ENCODE measurements around the gene PHLDA1. TPM values are rescaled to one million over a fixed set of nuclear protein-coding genes. Genes with fewer than 3 reads are reported as not detected.

PHLDA1 gene
- total and polyA plus RNA-seq, 2 experiments from 2014 or later, result 11.7 to 21.6 TPM

DNA sequence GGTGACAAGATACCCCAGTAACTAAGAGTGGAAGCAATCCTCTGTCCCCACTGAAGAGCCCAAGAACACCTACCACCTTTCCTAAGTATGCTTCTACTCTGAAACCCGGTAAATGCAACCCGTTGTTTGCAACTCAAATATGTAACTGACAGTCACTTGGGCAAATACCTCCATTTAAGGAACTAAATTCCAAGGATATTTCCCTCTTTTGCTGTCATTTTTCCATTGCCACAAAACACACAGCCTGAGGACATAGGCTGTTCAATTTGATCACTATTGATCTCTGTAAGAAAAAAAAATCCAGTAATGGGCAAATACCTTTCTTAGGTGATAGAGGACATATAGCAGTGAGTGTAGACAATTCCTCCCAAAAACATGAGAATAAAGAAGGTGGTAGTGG is 6.6 kb upstream of the PHLDA1 start (continued):
- TF ChIP-seq, protein P1, sequence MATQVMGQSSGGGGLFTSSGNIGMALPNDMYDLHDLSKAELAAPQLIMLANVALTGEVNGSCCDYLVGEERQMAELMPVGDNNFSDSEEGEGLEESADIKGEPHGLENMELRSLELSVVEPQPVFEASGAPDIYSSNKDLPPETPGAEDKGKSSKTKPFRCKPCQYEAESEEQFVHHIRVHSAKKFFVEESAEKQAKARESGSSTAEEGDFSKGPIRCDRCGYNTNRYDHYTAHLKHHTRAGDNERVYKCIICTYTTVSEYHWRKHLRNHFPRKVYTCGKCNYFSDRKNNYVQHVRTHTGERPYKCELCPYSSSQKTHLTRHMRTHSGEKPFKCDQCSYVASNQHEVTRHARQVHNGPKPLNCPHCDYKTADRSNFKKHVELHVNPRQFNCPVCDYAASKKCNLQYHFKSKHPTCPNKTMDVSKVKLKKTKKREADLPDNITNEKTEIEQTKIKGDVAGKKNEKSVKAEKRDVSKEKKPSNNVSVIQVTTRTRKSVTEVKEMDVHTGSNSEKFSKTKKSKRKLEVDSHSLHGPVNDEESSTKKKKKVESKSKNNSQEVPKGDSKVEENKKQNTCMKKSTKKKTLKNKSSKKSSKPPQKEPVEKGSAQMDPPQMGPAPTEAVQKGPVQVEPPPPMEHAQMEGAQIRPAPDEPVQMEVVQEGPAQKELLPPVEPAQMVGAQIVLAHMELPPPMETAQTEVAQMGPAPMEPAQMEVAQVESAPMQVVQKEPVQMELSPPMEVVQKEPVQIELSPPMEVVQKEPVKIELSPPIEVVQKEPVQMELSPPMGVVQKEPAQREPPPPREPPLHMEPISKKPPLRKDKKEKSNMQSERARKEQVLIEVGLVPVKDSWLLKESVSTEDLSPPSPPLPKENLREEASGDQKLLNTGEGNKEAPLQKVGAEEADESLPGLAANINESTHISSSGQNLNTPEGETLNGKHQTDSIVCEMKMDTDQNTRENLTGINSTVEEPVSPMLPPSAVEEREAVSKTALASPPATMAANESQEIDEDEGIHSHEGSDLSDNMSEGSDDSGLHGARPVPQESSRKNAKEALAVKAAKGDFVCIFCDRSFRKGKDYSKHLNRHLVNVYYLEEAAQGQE (IDR thresholded peaks at IDR 0.05; ENCODE audit: unreplicated experiment), result no peak
- no peak for TF ChIP-seq ZNF331 (CRISPR knock-in tag; IDR thresholded peaks at IDR 0.05; ENCODE audit: low read depth)
- TF ChIP-seq EZH2phosphoT487 (IDR thresholded peaks at IDR 0.05; ENCODE audit: unreplicated experiment), result no peak
- no peak for TF ChIP-seq CREB1 (CRISPR knock-in tag; IDR thresholded peaks at IDR 0.05; ENCODE audit: low read depth)
- no peak for TF ChIP-seq EZH2 (IDR thresholded peaks at IDR 0.05; ENCODE audit: low read depth, unreplicated experiment)
- TF ChIP-seq, protein P2, sequence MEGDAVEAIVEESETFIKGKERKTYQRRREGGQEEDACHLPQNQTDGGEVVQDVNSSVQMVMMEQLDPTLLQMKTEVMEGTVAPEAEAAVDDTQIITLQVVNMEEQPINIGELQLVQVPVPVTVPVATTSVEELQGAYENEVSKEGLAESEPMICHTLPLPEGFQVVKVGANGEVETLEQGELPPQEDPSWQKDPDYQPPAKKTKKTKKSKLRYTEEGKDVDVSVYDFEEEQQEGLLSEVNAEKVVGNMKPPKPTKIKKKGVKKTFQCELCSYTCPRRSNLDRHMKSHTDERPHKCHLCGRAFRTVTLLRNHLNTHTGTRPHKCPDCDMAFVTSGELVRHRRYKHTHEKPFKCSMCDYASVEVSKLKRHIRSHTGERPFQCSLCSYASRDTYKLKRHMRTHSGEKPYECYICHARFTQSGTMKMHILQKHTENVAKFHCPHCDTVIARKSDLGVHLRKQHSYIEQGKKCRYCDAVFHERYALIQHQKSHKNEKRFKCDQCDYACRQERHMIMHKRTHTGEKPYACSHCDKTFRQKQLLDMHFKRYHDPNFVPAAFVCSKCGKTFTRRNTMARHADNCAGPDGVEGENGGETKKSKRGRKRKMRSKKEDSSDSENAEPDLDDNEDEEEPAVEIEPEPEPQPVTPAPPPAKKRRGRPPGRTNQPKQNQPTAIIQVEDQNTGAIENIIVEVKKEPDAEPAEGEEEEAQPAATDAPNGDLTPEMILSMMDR (conservative IDR thresholded peaks at IDR 0.05; ENCODE audit: low read depth in 2 of 2), result no peak
- TF ChIP-seq JUNB (IDR thresholded peaks at IDR 0.05; ENCODE audit: unreplicated experiment), result no peak

GRCh38 chr12:76037130-76038103 is 5.8 kb upstream of the PHLDA1 start:
- TF ChIP-seq, protein P2 (conservative IDR thresholded peaks at IDR 0.05; ENCODE audit: low read depth in 2 of 2), result peak; percentile 88 to 95
- no peak for TF ChIP-seq ZNF331 (CRISPR knock-in tag; IDR thresholded peaks at IDR 0.05; ENCODE audit: low read depth)
- TF ChIP-seq POLR2AphosphoS5 (IDR thresholded peaks at IDR 0.05; ENCODE audit: low read depth), result 0 out of 2 replicates have a peak, but pooled peaks have one; percentile 27
- TF ChIP-seq NANOG (IDR thresholded peaks at IDR 0.05; ENCODE audit: borderline replicate concordance), result no peak
- TF ChIP-seq JUNB (IDR thresholded peaks at IDR 0.05; ENCODE audit: unreplicated experiment), result no peak
- TF ChIP-seq EZH2 (IDR thresholded peaks at IDR 0.05; ENCODE audit: low read depth, unreplicated experiment), result no peak
- TF ChIP-seq EZH2phosphoT487 (IDR thresholded peaks at IDR 0.05; ENCODE audit: unreplicated experiment), result no peak
- no peak for TF ChIP-seq STAT1 (IDR thresholded peaks at IDR 0.05; ENCODE audit: unreplicated experiment)
- no peak overlapping the region for H2AFZ ChIP-seq
- peak overlapping the region; percentile 22 for H3K27ac Mint-ChIP-seq
- H3K9me3 Mint-ChIP-seq, result no peaks in the 10 kb centered on the region
- H3F3A ChIP-seq (replicated peaks; ENCODE audit: low read depth), result peaks cover 5% of the 10 kb centered on the region; the same call in 1 of the 2 replicates
- no peaks in the 10 kb centered on the region for H3K79me2 ChIP-seq (replicated peaks; ENCODE audit: insufficient read depth)
- no peaks in the 10 kb centered on the region for H3K27me3 ChIP-seq (ENCODE audit: insufficient read depth)
- no peaks in the 10 kb centered on the region for H3K9me2 ChIP-seq (ENCODE audit: insufficient read depth)
- no peaks in the 10 kb centered on the region for H3K36me3 Mint-ChIP-seq (ENCODE audit: low read depth)
- peak overlapping the region; percentile 19; the same call in 2 of the 3 replicates for H3K4me3 Mint-ChIP-seq
- H3K4me1 Mint-ChIP-seq, result peaks cover 60% of the 10 kb centered on the region
- peaks cover 8% of the 10 kb centered on the region for H3K27me3 Mint-ChIP-seq (ENCODE audit: insufficient read depth, low read depth, poor library complexity)
- DNase-seq (ENCODE audit: low spot score) (peak; percentile 90), ATAC-seq (peak; percentile 49)
- no peak overlapping the region for H3K4me2 ChIP-seq
- peak overlapping the region; percentile 61 for H3K27ac ChIP-seq (ENCODE audit: low read depth)
- no peaks in the 10 kb centered on the region for H3K36me3 ChIP-seq (ENCODE audit: insufficient read depth)
- no peaks in the 10 kb centered on the region for H4K20me1 ChIP-seq (replicated peaks; ENCODE audit: insufficient read depth)
- no peak overlapping the region for H3K4me3 ChIP-seq
- peaks cover 46% of the 10 kb centered on the region for H3K4me1 ChIP-seq (ENCODE audit: insufficient read depth)
